GM18870 (cell line): ENCODE measurements around the gene MARCHF9.
"Not testable (repeated sequence)": the region's sequence is repeated elsewhere in the genome, so short reads cannot be mapped to it uniquely, and the experiment has no call there.

Experiments
- ATAC-seq: cut with Tn5 transposase; IDR thresholded peaks from one replicate; pipeline ENCODE4 v1.9.1; 2021; ENCODE audit warnings: moderate library complexity; ENCODE audit not compliant: unreplicated experiment

MARCHF9 gene

GRCh38 chr12:57754411-57755193 is at the start of gene MARCHF9:
Gene MARCHF9, plus strand, starts transcription at chr12:57755103. Its CDS starts 426 bp downstream, at chr12:57755529.
- ATAC-seq = no peak

- ATAC-seq = no peak
Measured at GRCh38 chr12:57707250-57707649, 47.7 kb upstream of the MARCHF9 start.

- no peak for ATAC-seq
Measured at GRCh38 chr12:57708296-57708695, 46.6 kb upstream of the MARCHF9 start.

- no peak for ATAC-seq
Measured at GRCh38 chr12:57712701-57713100, 42.2 kb upstream of the MARCHF9 start.

- no peak for ATAC-seq
Measured at GRCh38 chr12:57713209-57713608, 41.7 kb upstream of the MARCHF9 start.

GRCh38 chr12:57715036-57715748 is 39.7 kb upstream of the MARCHF9 start:
- ATAC-seq = not testable (repeated sequence)

GRCh38 chr12:57715786-57716185 is 39.1 kb upstream of the MARCHF9 start:
- no peak for ATAC-seq

GRCh38 chr12:57716305-57716704 is 38.6 kb upstream of the MARCHF9 start:
- ATAC-seq = no peak

- no peak for ATAC-seq
Measured at GRCh38 chr12:57717131-57717530, 37.8 kb upstream of the MARCHF9 start.

- no peak for ATAC-seq
Measured at GRCh38 chr12:57717846-57718640, 36.9 kb upstream of the MARCHF9 start.

- ATAC-seq = no peak
Measured at GRCh38 chr12:57718641-57719528, 36.0 kb upstream of the MARCHF9 start.

GRCh38 chr12:57719777-57720605 is 34.9 kb upstream of the MARCHF9 start:
- ATAC-seq = no peak

GRCh38 chr12:57720606-57721595 is 34.0 kb upstream of the MARCHF9 start:
- ATAC-seq = no peak

- ATAC-seq = not testable (repeated sequence)
Measured at GRCh38 chr12:57721846-57722608, 32.9 kb upstream of the MARCHF9 start.

- ATAC-seq = no peak
Measured at GRCh38 chr12:57722716-57723629, 31.9 kb upstream of the MARCHF9 start.

- no peak for ATAC-seq
Measured at GRCh38 chr12:57723630-57723962, 31.3 kb upstream of the MARCHF9 start.
